ENCODE data around the gene TOMM40L.
"Not testable (repeated sequence)": the region's sequence is repeated elsewhere in the genome, so short reads cannot be mapped to it uniquely, and the experiment has no call there.

The TOMM40L gene

DNA sequence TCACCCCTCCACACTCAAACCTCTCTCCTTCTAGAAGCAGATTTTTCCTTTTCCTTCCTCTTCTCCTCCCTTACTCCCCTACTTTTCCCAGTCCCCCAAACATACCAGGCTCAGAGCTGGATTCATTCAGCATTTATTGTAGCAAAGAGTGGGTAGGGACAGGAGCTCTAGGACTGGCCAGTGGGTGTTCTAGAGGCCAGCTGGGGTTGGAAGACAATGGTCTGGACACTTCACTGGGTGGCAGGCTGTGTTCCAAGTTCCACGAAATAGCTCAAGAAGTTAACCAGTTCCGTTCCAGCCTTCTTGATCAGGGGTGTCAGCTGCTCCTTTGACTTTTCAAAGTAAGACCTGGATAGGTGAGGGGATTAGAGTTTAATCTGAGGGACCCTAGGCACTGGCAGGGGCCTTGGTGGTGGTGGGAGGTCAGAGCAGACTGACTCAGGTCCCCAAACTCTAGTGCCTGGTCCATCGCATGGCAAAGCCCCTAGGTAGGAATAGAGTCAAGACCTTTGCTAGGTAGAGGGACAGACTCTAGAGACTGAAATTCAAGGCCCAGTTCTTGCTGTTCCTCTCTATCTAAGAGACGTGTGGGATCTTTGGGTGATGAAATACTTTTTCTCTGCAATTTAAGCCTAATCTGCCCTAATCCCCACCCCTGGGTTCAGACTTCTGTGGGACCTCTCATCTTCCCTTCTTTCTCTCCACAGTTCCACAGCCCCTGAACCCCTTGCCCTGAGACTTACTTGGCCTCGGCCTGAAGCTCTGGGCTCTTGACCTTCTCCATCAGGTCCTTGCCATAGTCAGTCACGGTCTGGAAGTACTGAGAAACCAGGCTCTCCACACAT, 3.5 kb upstream of the TOMM40L start:
- no peak for DNase-seq (ENCODE audit: low read depth)

GRCh38 chr1:161223805-161224694, 1.8 kb upstream of the TOMM40L start:
- DNase-seq (ENCODE audit: low read depth), result no peak

DNA sequence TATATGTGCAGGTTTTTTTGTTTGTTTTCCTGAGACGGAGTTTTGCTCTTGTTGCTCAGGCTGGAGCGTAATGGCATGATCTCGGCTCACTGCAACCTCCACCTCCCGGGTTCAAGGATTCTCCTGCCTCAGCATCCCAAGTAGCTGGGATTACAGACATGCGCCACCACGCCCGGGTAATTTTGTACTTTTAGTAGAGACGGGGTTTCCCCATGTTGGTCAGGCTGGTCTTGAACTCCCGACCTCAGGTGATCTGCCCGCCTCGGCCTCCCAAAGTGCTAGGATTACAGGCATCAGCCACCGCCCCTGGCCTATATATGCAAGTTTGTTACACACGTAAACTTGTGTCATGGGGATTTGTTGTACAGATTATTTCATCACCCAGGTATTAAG, 1.2 kb upstream of the TOMM40L start:
- not testable (repeated sequence) for DNase-seq (ENCODE audit: low read depth)

DNA sequence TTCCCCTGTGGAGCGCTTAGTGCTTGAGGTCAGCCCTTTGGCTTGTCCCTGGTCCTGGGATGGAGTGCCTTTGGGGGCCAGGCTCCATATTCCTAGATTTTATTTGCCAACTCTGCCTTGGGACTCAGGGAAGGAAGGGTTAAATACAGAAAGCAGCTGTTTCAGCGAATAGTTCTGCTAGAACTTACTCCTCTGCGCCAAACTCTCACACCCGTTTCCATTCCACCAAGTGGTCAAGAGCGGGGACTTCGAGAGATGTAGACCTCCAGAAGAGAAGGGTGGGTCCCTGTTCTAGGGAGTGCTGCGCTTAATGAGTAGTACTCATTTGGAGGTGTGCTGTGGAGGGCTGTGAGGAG, 704 bp upstream of the TOMM40L start:
- no peak for DNase-seq (ENCODE audit: low read depth)

GRCh38 chr1:161226320-161226711, 456 bp downstream of the TOMM40L start:
- DNase-seq (ENCODE audit: low read depth), result no peak

GRCh38 chr1:161226759-161227158, 899 bp downstream of the TOMM40L start:
- DNase-seq (ENCODE audit: low read depth), result no peak

DNA sequence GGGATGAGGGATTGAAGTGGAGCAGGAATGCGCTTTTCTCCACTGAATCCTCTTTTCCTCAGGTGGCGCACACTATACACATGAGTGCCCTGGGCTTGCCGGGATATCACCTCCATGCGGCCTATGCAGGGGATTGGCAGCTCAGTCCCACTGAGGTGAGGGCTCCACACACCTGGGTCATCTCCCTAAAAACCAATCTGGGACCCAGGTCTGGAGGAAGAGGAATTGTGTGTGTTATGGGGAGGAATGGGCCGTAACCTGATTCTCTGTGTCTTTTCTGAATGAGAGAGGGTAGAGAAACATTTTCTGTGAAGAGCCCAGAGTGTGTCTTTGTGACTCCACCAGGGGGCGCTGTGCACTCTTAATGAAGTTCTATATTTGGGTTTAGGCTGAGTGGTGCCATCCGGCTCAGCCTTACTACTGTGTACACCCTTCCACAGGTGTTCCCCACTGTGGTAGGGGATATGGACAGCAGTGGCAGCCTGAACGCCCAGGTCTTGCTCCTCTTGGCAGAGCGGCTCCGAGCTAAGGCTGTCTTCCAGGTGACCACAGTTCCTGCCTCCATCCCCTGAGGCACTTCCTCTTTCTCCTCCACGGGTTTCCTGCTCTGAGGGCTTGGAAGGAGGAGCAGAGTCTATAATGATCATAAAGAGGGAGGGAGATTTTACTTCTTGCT, 1.5 kb downstream of the TOMM40L start:
- DNase-seq (ENCODE audit: low read depth), result peak; percentile 5

- no peak for DNase-seq (ENCODE audit: low read depth)
These were observed 2.2 kb downstream of the TOMM40L start for GRCh38 chr1:161228032-161228431.

DNA sequence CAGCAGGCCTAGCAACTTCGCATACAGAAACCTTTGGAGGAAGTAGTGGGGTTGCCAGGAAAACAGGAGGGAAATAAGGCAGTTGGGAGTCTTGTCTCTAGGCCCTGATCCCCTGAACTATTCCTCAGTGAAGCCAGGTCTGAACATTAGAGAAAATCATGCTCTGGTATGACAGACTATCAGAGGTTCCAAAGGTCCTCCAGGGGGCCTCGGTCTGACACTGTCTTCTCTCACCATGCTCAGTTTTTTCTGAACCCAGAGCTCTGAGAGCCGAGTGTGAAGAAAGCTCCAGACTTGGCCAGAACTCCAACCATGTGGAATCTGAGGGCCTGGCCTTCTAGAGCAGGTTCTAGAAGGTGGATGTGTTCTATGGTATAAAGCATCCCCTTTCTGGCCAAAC, 4.0 kb downstream of the TOMM40L start:
- no peak for DNase-seq (ENCODE audit: low read depth)

- DNase-seq (ENCODE audit: low read depth), result no peak
These were observed 4.9 kb downstream of the TOMM40L start for GRCh38 chr1:161230762-161231161.

DNA sequence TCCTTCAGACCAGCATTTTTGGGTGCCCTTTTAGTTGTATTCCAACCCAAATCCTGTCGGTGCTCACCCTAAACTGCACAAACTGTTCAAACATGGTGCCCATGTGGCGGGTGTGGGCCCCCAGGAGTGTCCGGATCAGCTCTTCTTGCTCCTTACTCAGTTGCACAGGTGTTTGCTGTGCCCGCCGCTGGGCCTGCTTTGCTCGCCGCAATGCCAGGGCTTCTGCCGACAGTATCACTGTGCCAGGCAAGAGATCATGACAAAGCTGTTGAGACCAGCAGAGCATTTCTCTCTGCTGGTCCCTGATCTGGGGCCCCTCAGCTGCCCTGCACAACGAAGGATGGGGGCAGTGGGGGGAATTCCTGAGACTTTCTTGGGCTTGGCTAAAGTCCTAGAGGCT, 7.2 kb downstream of the TOMM40L start:
- no peak for DNase-seq (ENCODE audit: low read depth)

DNA sequence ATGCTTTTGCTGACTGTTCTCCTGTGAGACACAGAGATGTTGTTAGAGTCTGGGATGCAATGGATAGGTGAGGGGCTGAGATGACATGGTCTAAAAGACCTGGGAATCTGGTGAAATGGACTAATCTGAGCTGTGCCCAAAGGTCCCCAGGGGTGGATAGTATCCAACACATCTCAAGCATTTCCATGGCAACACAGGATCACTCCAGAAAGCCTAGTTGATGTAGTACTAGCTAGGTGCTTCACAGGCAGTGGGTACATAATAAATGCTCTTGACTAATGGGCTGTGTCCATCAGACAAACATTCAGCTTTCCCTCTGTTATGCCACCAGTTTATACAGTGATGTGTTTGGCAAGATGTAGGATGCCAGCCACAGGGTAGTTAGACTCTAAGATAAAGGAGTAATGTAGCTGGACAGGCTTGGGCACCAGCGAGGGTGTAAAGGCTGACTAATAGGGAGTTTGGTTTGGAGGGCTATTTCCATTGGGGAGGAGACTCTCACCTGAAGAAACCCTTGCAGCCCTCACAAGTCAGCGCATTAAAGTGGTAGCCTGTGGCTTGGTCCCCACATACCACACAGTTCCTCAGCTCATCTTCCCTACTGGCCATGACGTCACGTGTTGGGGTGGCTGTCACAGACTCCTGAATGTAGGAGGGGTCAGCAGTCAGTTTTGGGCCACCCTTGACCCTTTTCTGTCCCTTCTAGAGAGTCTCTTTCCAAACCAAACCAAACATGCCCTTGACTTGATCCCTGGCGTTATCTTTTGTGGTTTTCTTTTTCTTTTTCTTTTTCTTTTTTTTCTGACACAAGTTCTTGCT, 10.3 kb downstream of the TOMM40L start:
- no peak for DNase-seq (ENCODE audit: low read depth)

DNA sequence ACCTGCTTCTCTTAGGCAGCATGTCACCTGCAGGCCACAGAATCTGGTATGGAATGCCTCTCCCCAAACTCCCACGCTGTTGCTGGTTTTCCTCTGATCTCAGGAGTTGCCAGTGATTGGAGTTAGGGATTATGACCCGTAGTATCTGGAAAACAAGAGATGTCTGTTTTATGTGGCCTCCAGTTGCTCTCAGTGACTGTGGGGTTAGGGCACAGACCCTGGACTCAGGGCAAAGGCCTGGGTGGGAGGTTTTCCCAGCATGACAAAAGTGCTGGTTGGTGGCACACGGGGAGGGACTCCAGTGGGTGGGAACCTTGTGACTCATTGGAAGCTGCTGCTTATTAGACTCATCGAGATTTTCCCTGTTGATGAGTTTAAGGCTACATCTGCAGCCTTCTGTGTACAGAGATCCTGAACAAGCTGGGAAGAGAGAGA, 12.2 kb downstream of the TOMM40L start, which contains the start of gene NR1I3:
Gene NR1I3 (minus strand): TSS at position 165 of the 435 bp plus-strand sequence. CDS start 1,638 bp downstream, outside the sequence.
- no peak for DNase-seq (ENCODE audit: low read depth)

DNA sequence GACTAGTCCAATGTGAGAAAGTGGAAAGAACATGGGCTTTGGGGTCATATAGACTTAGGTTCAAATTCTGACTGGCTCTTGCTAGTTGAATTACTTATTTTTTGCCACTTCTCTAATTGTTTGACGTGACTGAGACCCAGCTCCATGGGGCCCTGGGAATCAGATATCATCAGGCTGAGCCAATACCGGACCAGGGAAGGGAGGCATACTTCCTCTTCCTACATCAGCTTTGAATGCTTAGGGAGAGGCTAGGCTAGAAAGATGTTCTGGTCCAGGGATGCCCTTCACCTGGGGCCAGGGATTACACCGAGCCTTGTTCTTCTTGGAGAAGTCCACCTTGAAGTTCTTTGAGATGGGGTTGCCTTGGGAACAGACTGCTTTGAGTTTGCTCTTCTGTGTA, 15.8 kb downstream of the TOMM40L start:
- DNase-seq (ENCODE audit: low read depth), result no peak

DNA sequence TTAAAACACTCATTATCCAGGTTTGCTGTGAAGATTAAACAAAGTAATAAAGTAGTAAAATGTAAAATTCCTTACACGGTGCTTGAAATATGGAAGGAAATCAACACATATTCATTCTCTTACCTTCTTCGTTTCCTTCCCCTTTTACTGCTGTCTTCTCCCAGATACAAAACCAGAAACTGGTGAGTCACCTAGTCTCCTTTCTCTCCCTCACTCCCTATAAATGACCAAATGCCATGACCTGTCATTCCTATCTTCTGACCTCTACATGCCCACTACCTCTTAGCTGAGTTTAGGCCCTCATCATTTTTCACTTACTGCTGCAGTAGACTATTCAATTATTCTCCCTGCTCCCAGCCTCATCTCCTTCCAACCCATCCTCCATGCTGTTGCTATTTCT, 16.5 kb downstream of the TOMM40L start:
- DNase-seq (ENCODE audit: low read depth), result no peak

- no peak for DNase-seq (ENCODE audit: low read depth)
These were observed 19.0 kb downstream of the TOMM40L start for GRCh38 chr1:161244888-161245287.

GRCh38 chr1:161250100-161250499, 24.2 kb downstream of the TOMM40L start:
- not testable (repeated sequence) for DNase-seq (ENCODE audit: low read depth)

DNA sequence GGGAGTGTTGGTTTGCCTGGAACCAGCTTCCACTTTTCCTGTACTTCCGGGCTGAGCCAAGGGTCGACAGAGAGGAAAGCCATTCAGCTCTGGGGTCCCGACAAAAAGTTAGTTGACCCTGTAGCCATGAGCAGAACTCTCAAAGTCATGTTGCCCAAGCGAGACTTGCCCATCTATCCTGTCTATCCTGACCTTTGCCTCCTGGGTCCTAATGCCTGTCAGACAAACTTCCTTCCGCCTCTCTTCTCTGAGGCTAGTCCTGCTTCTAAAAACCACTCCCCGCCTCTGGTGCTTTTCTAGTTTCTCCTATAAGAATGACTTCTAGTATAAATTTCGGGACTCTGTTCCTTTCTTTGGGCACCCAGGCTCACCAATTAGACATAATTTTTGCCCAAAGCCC, 25.0 kb downstream of the TOMM40L start:
- DNase-seq (ENCODE audit: low read depth), result no peak

DNA sequence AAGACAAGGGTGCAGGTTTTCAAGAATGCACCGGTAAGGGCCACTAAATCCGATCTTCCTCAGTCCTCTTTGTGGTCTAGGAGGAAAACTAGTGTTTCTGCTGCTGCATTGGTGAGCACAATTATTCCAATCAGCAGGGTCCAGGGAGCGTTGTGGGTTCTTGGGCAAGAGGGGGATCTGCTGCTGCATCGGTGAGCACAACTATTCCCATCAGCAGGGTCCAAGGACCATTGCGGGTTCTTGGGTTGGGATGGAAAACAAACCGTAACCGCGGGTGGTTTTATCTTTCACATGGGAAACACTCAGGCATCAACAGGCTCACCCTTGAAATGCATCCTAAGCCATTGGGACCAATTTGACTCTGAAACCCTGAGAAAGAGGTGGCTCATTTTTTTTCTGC, 25.7 kb downstream of the TOMM40L start:
- no peak for DNase-seq (ENCODE audit: low read depth)

GRCh38 chr1:161255302-161255701, 29.4 kb downstream of the TOMM40L start:
- DNase-seq (ENCODE audit: low read depth), result not testable (repeated sequence)

DNA sequence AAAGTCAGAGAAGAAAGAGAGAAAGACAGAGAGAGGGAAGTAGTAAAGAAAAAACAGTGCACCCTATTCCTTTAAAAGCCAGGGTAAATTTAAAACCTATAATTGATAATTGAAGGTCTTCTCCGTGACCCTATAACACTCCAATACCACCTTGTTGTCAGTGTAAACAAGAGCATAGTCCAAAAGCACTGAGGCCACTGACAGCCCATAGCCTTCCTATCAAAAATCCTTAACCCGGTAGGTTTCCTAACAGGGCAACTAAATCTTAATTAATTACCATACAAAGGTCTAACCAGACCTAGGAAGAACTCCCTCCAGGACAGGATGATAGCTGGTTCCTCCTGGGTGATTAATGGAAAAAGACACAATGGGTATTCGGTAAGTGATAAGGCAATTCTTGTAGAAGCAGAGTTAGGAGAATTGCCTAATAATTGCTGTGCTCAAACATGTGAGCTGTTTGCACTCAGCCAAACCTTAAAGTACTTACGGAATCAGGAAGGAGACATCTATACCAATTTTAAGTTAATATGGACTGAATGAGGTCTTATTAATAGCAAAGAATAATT, 30.2 kb downstream of the TOMM40L start:
- not testable (repeated sequence) for DNase-seq (ENCODE audit: low read depth)
